K562 treated with DMSO at 1 percent for 4 hours (cell line): ENCODE data around the gene CRACR2B. TPM values are rescaled to one million over a fixed set of nuclear protein-coding genes. Genes with fewer than 3 reads are reported as not detected.

Source experiments
- total RNA-seq: library from RNA; unstranded; fragments of 300-600 nt; gene quantifications from 2 replicates; pipeline ENCODE4 v1.2.3, GENCODE V29; 2022; ENCODE audit not compliant: insufficient read depth

CRACR2B gene
- total RNA-seq: 34.6 and 39.1 TPM in 2 replicates

DNA sequence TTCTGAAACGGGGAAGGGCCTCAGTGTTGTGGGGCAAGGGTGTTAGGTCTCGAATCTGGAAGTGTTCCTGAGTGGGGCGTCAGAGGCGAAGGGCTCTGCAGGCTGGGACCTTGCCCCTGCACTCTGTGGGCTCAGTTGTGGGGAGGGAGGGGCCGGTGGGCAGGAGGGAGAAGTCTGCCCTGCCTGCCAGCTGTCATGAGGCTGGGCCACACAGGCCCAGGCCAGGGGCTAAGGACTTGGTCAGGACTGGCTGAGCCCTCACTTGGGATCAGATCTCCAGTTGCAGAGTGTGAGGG is at the start of gene CRACR2B:
CRACR2B (plus strand) TSS at position 23 of the 296 bp plus-strand sequence. CDS start 689 bp downstream, outside the sequence.

DNA sequence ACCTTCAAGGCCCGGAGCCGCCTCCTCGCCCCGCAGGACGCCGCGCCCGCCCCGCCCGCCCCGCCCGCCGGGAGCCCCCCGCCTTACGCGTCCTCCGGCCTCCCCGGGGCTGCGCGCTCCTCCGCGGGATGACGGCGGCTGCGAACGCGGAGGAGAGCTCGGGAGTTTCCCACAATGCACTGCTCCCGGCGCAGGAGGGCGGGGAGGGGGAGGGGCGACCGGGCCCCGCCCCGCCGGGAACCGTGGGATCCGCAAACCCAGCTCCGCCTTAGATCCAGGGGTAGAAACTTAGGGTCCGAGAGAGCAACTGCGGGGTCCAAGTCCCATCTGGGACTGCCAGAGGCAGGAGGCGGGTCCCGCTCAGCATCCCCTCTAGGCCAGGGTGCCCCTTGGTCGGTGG is 37.8 kb upstream of the CRACR2B start, which contains the start of gene CEND1:
CEND1 (minus strand) TSS at position 148 of the 400 bp plus-strand sequence. CDS start 1,514 bp downstream, outside the sequence.

DNA sequence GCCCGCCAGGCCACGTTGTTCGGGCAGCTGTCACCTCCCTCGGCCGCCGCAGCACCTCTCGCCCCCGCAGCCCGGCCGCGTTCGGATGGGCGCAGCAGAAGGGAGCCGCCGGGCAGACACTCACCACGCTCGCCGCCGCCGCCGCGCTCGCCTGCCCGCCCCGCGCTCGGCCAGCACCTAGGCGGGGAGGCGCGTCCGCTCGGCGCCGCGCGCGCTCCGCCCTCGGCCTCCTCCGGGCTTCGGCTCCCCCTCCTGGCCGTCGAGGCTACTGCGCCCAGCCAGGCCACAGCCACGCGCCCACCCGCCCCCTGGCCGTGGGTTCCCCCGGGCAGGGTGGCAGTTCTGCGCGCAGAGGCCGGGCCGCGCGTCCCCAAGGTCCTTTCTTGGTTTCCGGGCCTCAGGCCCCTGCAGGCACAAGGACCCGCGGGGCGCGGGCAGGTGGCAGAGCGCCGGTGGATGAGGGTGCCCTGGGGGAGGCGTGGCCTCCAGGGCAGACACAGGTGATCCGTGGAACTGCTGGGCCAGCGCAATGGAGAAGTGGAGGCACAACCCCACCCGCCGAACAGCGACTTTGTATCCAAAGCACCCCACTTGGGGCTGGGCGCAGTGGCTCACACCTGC is 29.5 kb upstream of the CRACR2B start, which contains the start of gene SLC25A22:
SLC25A22 (minus strand) TSS at position 189 of the 621 bp plus-strand sequence. CDS start 3,275 bp downstream, outside the sequence.

DNA sequence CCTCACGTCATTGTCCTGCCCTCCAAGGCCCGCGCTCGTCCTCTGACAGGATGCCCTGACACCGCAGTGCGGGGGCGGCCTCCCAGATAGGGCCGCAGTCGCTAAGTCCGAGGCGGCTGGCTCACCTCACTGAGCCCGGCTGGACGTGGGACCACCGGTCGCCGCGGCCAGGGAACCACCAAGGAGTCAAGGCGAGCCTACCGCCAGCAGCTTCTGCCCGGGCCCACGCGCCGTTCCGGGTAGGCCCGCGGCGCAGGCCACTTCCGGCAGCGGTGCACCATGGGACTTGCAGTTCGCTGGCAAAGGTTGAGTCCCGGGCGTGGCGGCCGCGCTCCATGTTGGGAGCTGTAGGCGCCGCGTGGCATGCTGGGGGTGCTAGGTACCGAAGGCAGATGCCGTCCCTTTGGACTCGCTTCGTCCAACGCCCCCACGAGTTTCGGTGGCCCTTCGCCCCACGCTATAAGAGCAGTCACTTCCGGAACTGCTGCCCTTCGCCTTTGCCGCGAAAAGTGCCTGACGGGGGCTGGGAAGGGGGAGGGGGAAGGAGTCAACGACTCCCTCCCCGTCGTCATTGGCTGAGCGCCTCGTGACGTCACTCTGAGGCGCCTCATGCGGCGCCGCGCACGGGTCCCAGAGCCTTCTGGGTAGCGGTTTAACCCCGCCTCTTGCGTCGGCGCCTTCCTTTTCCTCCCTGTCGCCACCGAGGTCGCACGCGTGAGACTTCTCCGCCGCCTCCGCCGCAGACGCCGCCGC is 18.3 kb upstream of the CRACR2B start, which contains the start of gene RPLP2:
RPLP2 (plus strand) TSS at position 681 of the 753 bp plus-strand sequence. CDS start 268 bp downstream, outside the sequence.

DNA sequence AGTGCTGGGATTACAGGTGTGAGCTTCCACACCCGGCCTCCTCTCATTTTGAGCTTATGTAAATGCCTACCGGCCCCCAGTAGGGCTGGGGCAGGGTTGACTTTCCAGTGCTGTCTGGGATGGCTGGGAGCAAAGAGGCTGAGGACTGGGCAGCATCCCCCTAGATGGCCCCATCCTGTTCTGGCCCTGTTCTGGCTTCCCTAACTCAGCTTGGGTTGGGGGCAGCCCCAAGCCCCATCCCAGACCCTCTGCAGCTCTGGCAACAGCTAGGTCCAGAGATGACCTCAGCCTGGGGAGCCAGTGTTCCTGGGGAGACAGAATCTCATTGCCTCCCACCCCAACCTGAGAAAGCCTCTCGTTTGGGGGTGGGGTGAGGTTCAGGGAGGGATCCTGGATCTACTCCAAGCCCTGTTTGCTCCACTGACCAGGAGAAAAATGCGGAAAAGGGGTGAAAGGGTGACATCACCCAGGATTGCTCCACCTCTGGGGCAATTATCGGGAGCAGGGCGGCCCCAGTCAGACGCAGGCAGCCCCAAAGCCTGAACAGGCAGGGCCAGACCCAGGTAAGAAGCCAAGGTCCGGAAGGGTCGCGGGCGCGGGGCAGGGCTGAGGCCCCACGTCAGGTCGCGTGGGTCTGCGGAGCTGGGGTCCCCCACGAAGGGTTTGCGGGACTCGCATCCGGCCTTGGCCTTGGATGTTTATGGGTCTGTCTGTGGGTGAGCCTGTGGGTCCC is 9.2 kb upstream of the CRACR2B start, which contains the start of gene PNPLA2:
PNPLA2 (plus strand) TSS at position 519 of the 733 bp plus-strand sequence. CDS start 805 bp downstream, outside the sequence.

DNA sequence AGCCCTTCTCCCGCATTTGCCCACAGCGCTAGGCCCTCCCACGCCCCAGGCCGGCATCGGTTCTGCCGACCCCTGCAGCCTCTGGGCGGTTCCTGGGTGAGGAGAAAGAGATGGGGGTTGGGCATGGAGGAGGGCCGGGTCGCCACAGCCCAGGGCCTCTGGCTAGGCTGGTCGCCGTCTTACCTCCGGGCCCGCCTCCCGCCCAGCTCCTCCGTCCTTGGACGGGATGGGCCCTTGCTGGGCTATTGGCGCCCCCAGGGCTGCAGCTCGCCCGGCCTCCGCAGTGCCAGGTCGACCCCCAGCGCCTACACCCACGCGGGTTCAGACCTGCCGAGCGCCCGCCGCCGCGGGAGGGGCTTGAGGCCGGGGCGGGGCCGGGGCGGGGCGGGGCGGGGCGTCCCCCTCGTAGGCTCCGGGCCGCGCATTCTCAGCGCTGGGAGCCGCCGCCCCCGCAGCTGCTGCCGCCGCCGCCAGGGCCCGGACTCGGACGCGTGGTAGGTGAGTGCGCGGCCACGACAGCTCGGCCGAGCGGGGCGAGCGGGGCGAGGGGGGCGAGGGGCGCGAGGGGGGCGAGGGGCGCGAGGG is 4.9 kb downstream of the CRACR2B start, which contains the start of gene CD151:
CD151 (plus strand) TSS at position 424 of the 585 bp plus-strand sequence. CDS start 3,118 bp downstream, outside the sequence.

DNA sequence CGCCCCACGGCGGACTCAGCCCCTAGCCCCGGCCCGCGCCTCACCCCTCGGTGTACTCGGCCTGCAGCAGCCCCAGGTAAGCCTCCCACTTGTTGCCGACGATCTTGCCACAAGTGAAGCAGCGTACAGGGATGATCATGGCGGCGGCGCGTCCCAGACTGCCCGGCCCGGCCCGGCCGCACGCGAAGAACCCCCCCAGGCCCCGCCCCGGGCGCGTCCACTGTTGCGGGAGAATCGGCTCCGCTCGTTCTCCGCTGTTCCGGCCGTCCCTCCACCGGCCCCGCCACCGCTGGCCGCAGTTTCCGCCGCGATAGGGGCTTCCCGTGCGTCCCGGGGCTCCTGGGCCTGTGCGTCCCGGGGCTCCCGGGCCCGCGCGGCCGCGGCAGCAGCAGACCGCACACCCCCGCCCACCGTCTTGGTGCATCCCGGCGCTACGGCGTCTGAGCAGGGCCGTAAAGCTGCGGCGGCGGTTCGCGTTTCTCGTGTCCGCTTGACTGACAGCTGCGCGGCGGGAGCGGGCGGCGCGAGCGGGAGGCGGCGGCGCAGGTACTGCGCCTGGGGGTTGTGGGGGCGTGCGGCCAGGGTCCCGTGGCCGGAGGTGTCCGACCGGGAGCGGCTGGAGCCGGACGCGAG is 14.8 kb downstream of the CRACR2B start, which contains the start of the genes POLR2L and TSPAN4:
POLR2L (minus strand) TSS at position 160 of the 633 bp plus-strand sequence; CDS start at position 139, 21 bp downstream.
TSPAN4 (plus strand) TSS at position 483 of the 633 bp plus-strand sequence. CDS start 7,453 bp downstream, outside the sequence.

Other genes with a start within 250 kb of the CRACR2B start
- 31.7 and 39.7 TPM in 2 replicates for gene IRF7, start 212.0 kb upstream of the CRACR2B start, total RNA-seq
- gene CDHR5, start 203.0 kb upstream of the CRACR2B start, total RNA-seq: not detected in 2 replicates
- gene SCT, start 200.7 kb upstream of the CRACR2B start, total RNA-seq: not detected in 2 replicates
- gene DRD4, start 190.7 kb upstream of the CRACR2B start, total RNA-seq: 1.4 TPM in 1 of 2 replicates, not detected in the other
- gene DEAF1, start 132.7 kb upstream of the CRACR2B start, total RNA-seq: 59.9 TPM in 2 replicates
- 22.2 and 31.1 TPM in 2 replicates for gene TMEM80, start 132.1 kb upstream of the CRACR2B start, total RNA-seq
- 6.0 and 9.8 TPM in 2 replicates for gene EPS8L2, start 121.7 kb upstream of the CRACR2B start, total RNA-seq
- 697 and 710 TPM in 2 replicates for gene TALDO1, start 80.5 kb upstream of the CRACR2B start, total RNA-seq
- 42.0 and 45.9 TPM in 2 replicates for gene GATD1, start 50.4 kb upstream of the CRACR2B start, total RNA-seq
- gene CEND1, start 37.8 kb upstream of the CRACR2B start, total RNA-seq: 0.40 TPM in 1 of 2 replicates, not detected in the other
- gene SLC25A22, start 29.6 kb upstream of the CRACR2B start, total RNA-seq: 27.7 and 36.2 TPM in 2 replicates
- gene PIDD1, start 22.7 kb upstream of the CRACR2B start, total RNA-seq: 19.8 and 23.6 TPM in 2 replicates
- 1,747 and 1,782 TPM in 2 replicates for gene RPLP2, start 18.0 kb upstream of the CRACR2B start, total RNA-seq
- 126 and 160 TPM in 2 replicates for gene PNPLA2, start 9.0 kb upstream of the CRACR2B start, total RNA-seq
- 155 and 161 TPM in 2 replicates for gene CD151, start 5.0 kb downstream of the CRACR2B start, total RNA-seq
- 30.3 and 50.1 TPM in 2 replicates for gene POLR2L, start 14.6 kb downstream of the CRACR2B start, total RNA-seq
- gene TSPAN4, start 14.9 kb downstream of the CRACR2B start, total RNA-seq: 21.7 and 23.7 TPM in 2 replicates
- gene CHID1, start 82.9 kb downstream of the CRACR2B start, total RNA-seq: 66.3 and 73.9 TPM in 2 replicates
- gene AP2A2, start 98.0 kb downstream of the CRACR2B start, total RNA-seq: 36.8 TPM in 2 replicates
- gene MUC6, start 208.8 kb downstream of the CRACR2B start, total RNA-seq: not detected in 2 replicates
- gene MUC2, start 247.0 kb downstream of the CRACR2B start, total RNA-seq: not detected in 2 replicates